Smooth muscle cell (in vitro differentiated cells): ENCODE data around the gene APEH. TPM values are rescaled to one million over a fixed set of nuclear protein-coding genes. Genes with fewer than 3 reads are reported as not detected.
"Not testable (repeated sequence)": the region's sequence is repeated elsewhere in the genome, so short reads cannot be mapped to it uniquely, and the experiment has no call there.

Experiments
- DNase-seq: peaks from one replicate; lab custom pipeline; 2025; ENCODE audit not compliant: unreplicated experiment; lab: John Stamatoyannopoulos, UW
- H2AFZ ChIP-seq: fragments of 200-600 bp; sonication (generic); 2 replicates; pipeline ENCODE4 v1.6.0; 2016; ENCODE audit warnings: antibody characterized with exemption, low read depth, mild to moderate bottlenecking
- H3F3A ChIP-seq: fragments of 200-600 bp; sonication (generic); 2 replicates; pipeline ENCODE4 v1.6.0; 2017; ENCODE audit warnings: antibody characterized with exemption, low read depth
- H3K27ac ChIP-seq: fragments of 200-600 bp; sonication (generic); 2 replicates; pipeline ENCODE4 v1.5.1; 2016; ENCODE audit warnings: low read depth, mild to moderate bottlenecking
- H3K27me3 ChIP-seq: fragments of 200-600 bp; sonication (generic); 2 replicates; pipeline ENCODE4 v1.6.1; 2016; ENCODE audit warnings: low read depth, mild to moderate bottlenecking
- H3K36me3 ChIP-seq: fragments of 200-600 bp; sonication (generic); 2 replicates; pipeline ENCODE4 v1.5.1; 2016; ENCODE audit warnings: low read depth
- H3K4me1 ChIP-seq: fragments of 200-600 bp; sonication (generic); 2 replicates; pipeline ENCODE4 v1.5.1; 2016; ENCODE audit warnings: low read depth
- H3K4me2 ChIP-seq: fragments of 200-600 bp; sonication (generic); 2 replicates; pipeline ENCODE4 v1.6.0; 2016; ENCODE audit warnings: mild to moderate bottlenecking
- H3K4me3 ChIP-seq: fragments of 200-600 bp; sonication (generic); 2 replicates; pipeline ENCODE4 v1.5.1; 2016; ENCODE audit warnings: mild to moderate bottlenecking
- H3K79me2 ChIP-seq: fragments of 200-600 bp; sonication (generic); 2 replicates; pipeline ENCODE4 v1.6.0; 2016; ENCODE audit warnings: low read depth, mild to moderate bottlenecking
- H3K9ac ChIP-seq: fragments of 200-600 bp; sonication (generic); 2 replicates; pipeline ENCODE4 v1.6.0; 2016; ENCODE audit warnings: low read depth
- H3K9me3 ChIP-seq: fragments of 200-600 bp; sonication (generic); replicated peaks from 2 replicates; pipeline ENCODE4 v1.5.1; 2016; ENCODE audit warnings: low read depth
- H4K20me1 ChIP-seq: fragments of 200-600 bp; sonication (generic); 2 replicates; pipeline ENCODE4 v1.6.0; 2016; ENCODE audit warnings: low read depth
- WGBS: methylation state at CpG from one replicate; pipeline ENCODE4 v1.1.7; 2016; ENCODE audit warnings: low lambda C conversion rate; 5-methylcytosine and 5-hydroxymethylcytosine counted together
- polyA plus RNA-seq: library from polyadenylated mRNA; unstranded; fragments of >200 nt; fragmentation: Nextera tagmentation; extraction: Ambion mirVana; gene quantifications from 2 replicates; pipeline ENCODE4 v1.2.1, GENCODE V29; 2016
- total RNA-seq: library from RNA; depleted of rRNA; stranded (reverse); fragments of >200 nt; gene quantifications from 2 replicates; pipeline ENCODE4 v1.2.3, GENCODE V29; 2014
- TF ChIP-seq, protein P1 (sequence below): fragments of 200-600 bp; sonication (generic); IDR thresholded peaks from 2 replicates; pipeline ENCODE4 v1.5.1; 2017; ENCODE audit warnings: borderline replicate concordance, mild to moderate bottlenecking, antibody characterized with exemption; ENCODE audit not compliant: insufficient read depth, poor library complexity, severe bottlenecking

APEH gene
- total and polyA plus RNA-seq, 2 experiments from 2014 or later = 69.4 to 91.7 TPM

- H3K9me3 ChIP-seq = no peaks in the 10 kb centered on the region
- H2AFZ ChIP-seq = no peak overlapping the region
- no peak for DNase-seq
- no peaks in the 10 kb centered on the region for H3K36me3 ChIP-seq
- no peak overlapping the region for H3K27ac ChIP-seq
- H4K20me1 ChIP-seq = no peaks in the 10 kb centered on the region
- H3K79me2 ChIP-seq = no peaks in the 10 kb centered on the region
- no peaks in the 10 kb centered on the region for H3K27me3 ChIP-seq
- H3K9ac ChIP-seq = no peak overlapping the region
- H3F3A ChIP-seq = no peaks in the 10 kb centered on the region
- H3K4me1 ChIP-seq = no peaks in the 10 kb centered on the region
- WGBS = 96% methylated on average over 4 of the region's 4 CpGs
- no peak overlapping the region for H3K4me2 ChIP-seq
- H3K4me3 ChIP-seq = no peak overlapping the region
- TF ChIP-seq, protein P1, sequence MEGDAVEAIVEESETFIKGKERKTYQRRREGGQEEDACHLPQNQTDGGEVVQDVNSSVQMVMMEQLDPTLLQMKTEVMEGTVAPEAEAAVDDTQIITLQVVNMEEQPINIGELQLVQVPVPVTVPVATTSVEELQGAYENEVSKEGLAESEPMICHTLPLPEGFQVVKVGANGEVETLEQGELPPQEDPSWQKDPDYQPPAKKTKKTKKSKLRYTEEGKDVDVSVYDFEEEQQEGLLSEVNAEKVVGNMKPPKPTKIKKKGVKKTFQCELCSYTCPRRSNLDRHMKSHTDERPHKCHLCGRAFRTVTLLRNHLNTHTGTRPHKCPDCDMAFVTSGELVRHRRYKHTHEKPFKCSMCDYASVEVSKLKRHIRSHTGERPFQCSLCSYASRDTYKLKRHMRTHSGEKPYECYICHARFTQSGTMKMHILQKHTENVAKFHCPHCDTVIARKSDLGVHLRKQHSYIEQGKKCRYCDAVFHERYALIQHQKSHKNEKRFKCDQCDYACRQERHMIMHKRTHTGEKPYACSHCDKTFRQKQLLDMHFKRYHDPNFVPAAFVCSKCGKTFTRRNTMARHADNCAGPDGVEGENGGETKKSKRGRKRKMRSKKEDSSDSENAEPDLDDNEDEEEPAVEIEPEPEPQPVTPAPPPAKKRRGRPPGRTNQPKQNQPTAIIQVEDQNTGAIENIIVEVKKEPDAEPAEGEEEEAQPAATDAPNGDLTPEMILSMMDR = no peak
Measured at GRCh38 chr3:49681543-49681942, 7.4 kb downstream of the APEH start.

GRCh38 chr3:49683162-49683561 lies 9.0 kb downstream of the APEH start:
- WGBS = 88% methylated on average over 6 of the region's 6 CpGs
- H3K27ac ChIP-seq = no peak overlapping the region
- no peaks in the 10 kb centered on the region for H3K79me2 ChIP-seq
- no peaks in the 10 kb centered on the region for H3K4me1 ChIP-seq
- H3K27me3 ChIP-seq = no peaks in the 10 kb centered on the region
- no peak overlapping the region for H3K4me3 ChIP-seq
- H3K4me2 ChIP-seq = no peak overlapping the region
- H3K36me3 ChIP-seq = no peaks in the 10 kb centered on the region
- no peaks in the 10 kb centered on the region for H4K20me1 ChIP-seq
- H3F3A ChIP-seq = no peaks in the 10 kb centered on the region
- H3K9me3 ChIP-seq = no peaks in the 10 kb centered on the region
- DNase-seq = no peak
- TF ChIP-seq, protein P1 = no peak
- H2AFZ ChIP-seq = no peak overlapping the region
- no peak overlapping the region for H3K9ac ChIP-seq

GRCh38 chr3:49684453-49684852 lies 10.3 kb downstream of the APEH start:
- not testable (repeated sequence) for H3K79me2 ChIP-seq, H3K36me3 ChIP-seq, H3K4me1 ChIP-seq, H4K20me1 ChIP-seq, H2AFZ ChIP-seq, DNase-seq, H3K4me2 ChIP-seq, H3K9me3 ChIP-seq, H3K4me3 ChIP-seq, H3K9ac ChIP-seq, H3F3A ChIP-seq, H3K27ac ChIP-seq, H3K27me3 ChIP-seq
- WGBS = 94% methylated on average over 2 of the region's 2 CpGs

GRCh38 chr3:49685103-49685502 lies 11.0 kb downstream of the APEH start:
- 100% methylated on average over 10 of the region's 10 CpGs for WGBS

GRCh38 chr3:49685846-49686245 lies 11.7 kb downstream of the APEH start:
- not testable (repeated sequence) for H3K36me3 ChIP-seq, H3K9ac ChIP-seq, H3K4me1 ChIP-seq, H3K27me3 ChIP-seq, H3K9me3 ChIP-seq, H3F3A ChIP-seq, DNase-seq, H2AFZ ChIP-seq, H4K20me1 ChIP-seq, H3K27ac ChIP-seq
- H3K4me2 ChIP-seq = peak overlapping the region; percentile 82
- peak overlapping the region; percentile 51 for H3K4me3 ChIP-seq
- 26% methylated on average over 31 of the region's 36 CpGs for WGBS
- peaks cover 11% of the 10 kb centered on the region for H3K79me2 ChIP-seq

More at GRCh38 chr3:49685103-49685502, 11.0 kb downstream of the APEH start:
- not testable (repeated sequence) for H3K4me3 ChIP-seq, H3K4me2 ChIP-seq, H3K9ac ChIP-seq, H3K79me2 ChIP-seq, DNase-seq, H4K20me1 ChIP-seq, H3K9me3 ChIP-seq, H3K27me3 ChIP-seq, H3K4me1 ChIP-seq, H3K36me3 ChIP-seq, H2AFZ ChIP-seq, H3F3A ChIP-seq, H3K27ac ChIP-seq

- H3F3A ChIP-seq, H2AFZ ChIP-seq, H3K36me3 ChIP-seq, H3K27me3 ChIP-seq, DNase-seq, H3K9me3 ChIP-seq, H4K20me1 ChIP-seq, H3K27ac ChIP-seq, H3K4me1 ChIP-seq, H3K9ac ChIP-seq: not testable (repeated sequence)
- under 1% methylated on average over 27 of the region's 29 CpGs for WGBS
- Histone ChIP-seq H3K79me2 (peaks cover 13% of the 10 kb centered on the region), H3K4me2 (peak overlapping the region; percentile 82), H3K4me3 (peak overlapping the region; percentile 51)
Measured at GRCh38 chr3:49686346-49686745, 12.2 kb downstream of the APEH start.

DNA sequence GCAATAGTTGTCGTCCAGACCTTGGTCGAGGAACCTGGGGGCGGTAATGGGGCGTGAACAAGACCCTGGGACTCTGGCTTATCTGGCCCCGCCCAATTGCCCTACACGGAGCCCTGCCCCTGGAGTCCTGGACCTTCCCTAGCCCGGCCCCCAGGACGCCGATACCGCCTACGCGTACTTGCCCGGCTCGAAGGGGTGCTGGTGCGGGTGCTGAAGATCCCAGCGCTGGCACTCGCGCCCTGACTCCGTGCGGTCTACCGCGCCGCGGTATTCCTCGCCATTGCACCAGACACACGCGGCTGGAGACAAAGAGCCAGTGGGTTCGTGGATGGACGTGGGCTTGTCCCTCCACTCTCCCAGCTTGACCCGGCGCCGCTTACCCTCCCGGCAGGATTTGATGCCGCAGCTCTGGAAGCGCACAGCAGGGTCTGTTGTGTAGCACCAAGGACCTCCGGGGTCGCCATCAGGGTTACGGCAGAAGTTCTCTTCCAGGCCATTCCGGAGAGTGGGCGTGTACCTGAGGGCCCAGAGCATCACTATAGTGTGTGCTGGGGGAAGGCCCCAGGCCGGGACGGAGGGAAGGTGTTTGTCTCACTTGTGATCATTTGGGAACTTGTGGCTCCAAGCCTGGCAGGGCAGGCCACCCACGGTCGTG lies 12.7 kb downstream of the APEH start:
- H3K9ac ChIP-seq = not testable (repeated sequence)

More for the DNA sequence above, 12.7 kb downstream of the APEH start:
- peak overlapping the region; percentile 82 for H3K4me2 ChIP-seq
- H3K4me3 ChIP-seq = peak overlapping the region; percentile 51
- H3K36me3 ChIP-seq, H3K27me3 ChIP-seq, H3K4me1 ChIP-seq, H3F3A ChIP-seq, H4K20me1 ChIP-seq, H2AFZ ChIP-seq, DNase-seq, H3K27ac ChIP-seq, H3K9me3 ChIP-seq: not testable (repeated sequence)
- WGBS = 10% methylated on average over 43 of the region's 44 CpGs
- peaks cover 16% of the 10 kb centered on the region for H3K79me2 ChIP-seq
